Loucy (cell line): ENCODE data around the gene NEK6.

Source experiments
- CTCF ChIP-seq: fragments of 200-600 bp; sonication (generic); conservative IDR thresholded peaks from 2 replicates; pipeline ENCODE4 v1.5.1; 2014; ENCODE audit warnings: mild to moderate bottlenecking, antibody characterized with exemption, low read length
- EZH2phosphoT487 ChIP-seq: fragments of 200-600 bp; IDR thresholded peaks from 2 replicates; pipeline ENCODE4 v1.6.1; 2018; ENCODE audit warnings: antibody characterized with exemption, mild to moderate bottlenecking, moderate library complexity, borderline replicate concordance

- TF ChIP-seq CTCF (no peak), EZH2phosphoT487 (no peak)
Observed at GRCh38 chr9:124359855-124360678, 102.3 kb downstream of the NEK6 start.
